ENCODE measurements around the gene EPHB2.
A peak's percentile ranks its signal among the peaks of the same experiment; 100 is the strongest.

DNA sequence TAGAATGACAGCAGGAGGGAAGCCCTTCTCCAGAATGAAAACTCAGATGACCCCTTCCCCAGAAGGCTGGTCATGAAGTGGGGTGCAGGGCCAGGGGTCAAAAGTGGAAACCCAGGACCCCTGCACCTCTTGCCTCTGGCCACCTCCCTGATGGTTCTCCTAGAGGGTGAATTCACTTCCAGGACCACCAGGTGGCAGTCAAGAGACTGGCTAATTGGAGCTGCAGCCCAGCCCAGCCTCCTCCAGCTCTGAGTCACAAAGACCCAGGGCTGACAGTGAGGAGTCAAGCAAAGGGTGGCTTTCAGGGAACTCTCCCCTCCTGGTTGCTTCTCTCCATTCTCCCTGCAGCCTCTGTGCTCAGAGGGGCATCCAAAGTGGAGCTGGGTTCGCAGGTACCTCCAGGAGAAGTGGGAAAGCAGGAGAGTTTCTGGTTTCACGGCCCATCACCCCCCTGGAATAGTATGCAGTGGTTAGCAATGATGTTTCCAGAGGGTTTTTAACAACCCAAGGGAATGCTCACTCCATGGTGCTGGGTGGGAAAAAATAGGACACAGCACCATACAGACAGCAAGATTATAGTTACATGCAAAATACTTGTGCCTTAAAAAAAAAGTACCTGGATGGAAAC is 6.1 kb upstream of the EPHB2 start:
- no peak for TF ChIP-seq POLR2A (IDR thresholded peaks at IDR 0.05)
- TF ChIP-seq, protein P1, sequence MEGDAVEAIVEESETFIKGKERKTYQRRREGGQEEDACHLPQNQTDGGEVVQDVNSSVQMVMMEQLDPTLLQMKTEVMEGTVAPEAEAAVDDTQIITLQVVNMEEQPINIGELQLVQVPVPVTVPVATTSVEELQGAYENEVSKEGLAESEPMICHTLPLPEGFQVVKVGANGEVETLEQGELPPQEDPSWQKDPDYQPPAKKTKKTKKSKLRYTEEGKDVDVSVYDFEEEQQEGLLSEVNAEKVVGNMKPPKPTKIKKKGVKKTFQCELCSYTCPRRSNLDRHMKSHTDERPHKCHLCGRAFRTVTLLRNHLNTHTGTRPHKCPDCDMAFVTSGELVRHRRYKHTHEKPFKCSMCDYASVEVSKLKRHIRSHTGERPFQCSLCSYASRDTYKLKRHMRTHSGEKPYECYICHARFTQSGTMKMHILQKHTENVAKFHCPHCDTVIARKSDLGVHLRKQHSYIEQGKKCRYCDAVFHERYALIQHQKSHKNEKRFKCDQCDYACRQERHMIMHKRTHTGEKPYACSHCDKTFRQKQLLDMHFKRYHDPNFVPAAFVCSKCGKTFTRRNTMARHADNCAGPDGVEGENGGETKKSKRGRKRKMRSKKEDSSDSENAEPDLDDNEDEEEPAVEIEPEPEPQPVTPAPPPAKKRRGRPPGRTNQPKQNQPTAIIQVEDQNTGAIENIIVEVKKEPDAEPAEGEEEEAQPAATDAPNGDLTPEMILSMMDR (IDR thresholded peaks at IDR 0.05), result peak; percentile 74 to 91 (median 88)
